Measurements from ENCODE around the gene ACVRL1.

The ACVRL1 gene

GRCh38 chr12:51907083-51907855 lies at the start of gene ACVRL1:
Gene ACVRL1, plus strand, starts transcription at chr12:51907504. Its CDS starts 4,971 bp downstream, at chr12:51912475.
- no peak for DNase-seq

- no peak for DNase-seq
Observed at GRCh38 chr12:51860986-51861385, 46.3 kb upstream of the ACVRL1 start.

GRCh38 chr12:51862947-51863346 lies 44.4 kb upstream of the ACVRL1 start:
- DNase-seq = no peak

- no peak for DNase-seq
Observed at GRCh38 chr12:51863363-51863932, 43.9 kb upstream of the ACVRL1 start.

- DNase-seq = no peak
Observed at GRCh38 chr12:51863933-51864832, 43.1 kb upstream of the ACVRL1 start.

GRCh38 chr12:51864833-51865670 lies 42.3 kb upstream of the ACVRL1 start:
- DNase-seq = no peak

- no peak for DNase-seq
Observed at GRCh38 chr12:51865757-51866270, 41.5 kb upstream of the ACVRL1 start.

GRCh38 chr12:51866324-51866723 lies 41.0 kb upstream of the ACVRL1 start:
- no peak for DNase-seq

GRCh38 chr12:51866762-51867161 lies 40.5 kb upstream of the ACVRL1 start:
- no peak for DNase-seq

- no peak for DNase-seq
Observed at GRCh38 chr12:51867371-51867770, 39.9 kb upstream of the ACVRL1 start.

- DNase-seq = no peak
Observed at GRCh38 chr12:51867796-51868428, 39.4 kb upstream of the ACVRL1 start.

- no peak for DNase-seq
Observed at GRCh38 chr12:51868821-51869495, 38.3 kb upstream of the ACVRL1 start.

GRCh38 chr12:51869496-51869865 lies 37.8 kb upstream of the ACVRL1 start:
- no peak for DNase-seq

GRCh38 chr12:51869931-51870330 lies 37.4 kb upstream of the ACVRL1 start:
- no peak for DNase-seq

- no peak for DNase-seq
Observed at GRCh38 chr12:51870504-51870903, 36.8 kb upstream of the ACVRL1 start.

GRCh38 chr12:51871126-51871525 lies 36.2 kb upstream of the ACVRL1 start:
- DNase-seq = no peak

- DNase-seq = no peak
Observed at GRCh38 chr12:51871918-51872688, 35.2 kb upstream of the ACVRL1 start.

- no peak for DNase-seq
Observed at GRCh38 chr12:51872689-51872981, 34.7 kb upstream of the ACVRL1 start.

GRCh38 chr12:51873251-51873994 lies 33.9 kb upstream of the ACVRL1 start:
- no peak for DNase-seq

- peak; percentile 29 for DNase-seq
Observed at GRCh38 chr12:51874000-51874399, 33.3 kb upstream of the ACVRL1 start.
